Mucosa of descending colon (tissue), 3 donors: ENCODE measurements around the gene RHBDF2. TPM values are rescaled to one million over a fixed set of nuclear protein-coding genes. Genes with fewer than 3 reads are reported as not detected.

Source experiments
- ATAC-seq: fragments of 200-7000 bp; cut with Tn5 transposase; one replicate; pipeline ENCODE4 v1.9.1; 2020; ENCODE audit warnings: mild to moderate bottlenecking, moderate library complexity
- DNase-seq, 3 donors: peaks; one replicate each; pipeline ENCODE4 v3.0.0-alpha.2; 2020
- H3K36me3 ChIP-seq: fragments of 200-600 bp; one replicate; pipeline ENCODE4 v1.8.0; 2021; ENCODE audit warnings: low read depth, mild to moderate bottlenecking
- H3K4me1 ChIP-seq: fragments of 200-600 bp; one replicate; pipeline ENCODE4 v1.8.0; 2021; ENCODE audit warnings: low read depth, mild to moderate bottlenecking
- H3K4me3 ChIP-seq: fragments of 200-600 bp; one replicate; pipeline ENCODE4 v1.8.0; 2021; ENCODE audit warnings: mild to moderate bottlenecking
- H3K9me3 ChIP-seq: fragments of 200-600 bp; one replicate; pipeline ENCODE4 v1.8.0; 2021; ENCODE audit warnings: mild to moderate bottlenecking
- CTCF ChIP-seq: fragments of 200-600 bp; IDR thresholded peaks from one replicate; pipeline ENCODE4 v1.8.0; 2022; ENCODE audit warnings: antibody characterized with exemption, mild to moderate bottlenecking
- intact Hi-C, 2 donors: fragments of 100-400 bp; cut with DNase I in 1 of 2; cut with micrococcal nuclease in 1 of 2; formaldehyde crosslinking; loops; one replicate each; pipeline versions ENCODE4 v1.11.0 to v1.11.1; 2022; cut with DNase I, micrococcal nuclease
- total RNA-seq, 3 donors: library from RNA; stranded (reverse); fragmentation: NEBNext Ultra II Directional in 2 of 3; extraction: Animal tissue kit (Norgen Biotek cat#: 25700) in 2 of 3; gene quantifications; one replicate each; pipeline versions ENCODE4 v1.2.1 to v1.2.4, GENCODE V29; 2021 to 2023
- donor health status: DM: no; HTN: no; CAD: no; lungs with moderate emphysema.
- donor health status: DM: no; HTN: no; CAD: no.
- donor health status: DM: no; HTN: yes; CAD: no.

RHBDF2 gene
- total RNA-seq, 3 donors from 2014 or later: 11.2 to 20.8 (median 18.9) TPM

- H3K4me3 ChIP-seq: no peak overlapping the region
- peaks cover 4% of the 10 kb centered on the region for H3K4me1 ChIP-seq
- no peaks in the 10 kb centered on the region for H3K9me3 ChIP-seq
- intact Hi-C loops: no loop called here
- peak in 1 of 3 donors; percentile 70 for DNase-seq
- ATAC-seq: peak; percentile 67
- TF ChIP-seq CTCF: peak; percentile 25
- H3K36me3 ChIP-seq: peaks cover 4% of the 10 kb centered on the region
These were observed 46.0 kb upstream of the RHBDF2 start for GRCh38 chr17:76547183-76547641.

- H3K36me3 ChIP-seq: peaks cover 4% of the 10 kb centered on the region
- no peak for TF ChIP-seq CTCF
- intact Hi-C loops: no loop called here
- no peaks in the 10 kb centered on the region for H3K9me3 ChIP-seq
- DNase-seq (no peak), ATAC-seq (no peak)
- H3K4me1 ChIP-seq: peaks cover 4% of the 10 kb centered on the region
- no peak overlapping the region for H3K4me3 ChIP-seq
These were observed 45.4 kb upstream of the RHBDF2 start for GRCh38 chr17:76546556-76547182.

GRCh38 chr17:76545918-76546555 lies 44.8 kb upstream of the RHBDF2 start:
- DNase-seq (peak in 1 of 3 donors; percentile 27), ATAC-seq (no peak)
- Histone ChIP-seq H3K9me3 (no peaks in the 10 kb centered on the region), H3K4me1 (peaks cover 8% of the 10 kb centered on the region), H3K36me3 (peaks cover 4% of the 10 kb centered on the region), H3K4me3 (no peak overlapping the region)
- no peak for TF ChIP-seq CTCF
- intact Hi-C loops: no loop called here

GRCh38 chr17:76544546-76545365 lies 43.5 kb upstream of the RHBDF2 start:
- Histone ChIP-seq H3K4me1 (peaks cover 17% of the 10 kb centered on the region), H3K36me3 (peaks cover 4% of the 10 kb centered on the region), H3K9me3 (no peaks in the 10 kb centered on the region), H3K4me3 (no peak overlapping the region)
- TF ChIP-seq CTCF: no peak
- no peak for ATAC-seq
- intact Hi-C loops: no loop called here
- DNase-seq: peak in 1 of 3 donors; percentile 39

GRCh38 chr17:76543826-76544545 lies 42.8 kb upstream of the RHBDF2 start:
- peak in 1 of 3 donors; percentile 29 for DNase-seq
- H3K36me3 ChIP-seq: peaks cover 4% of the 10 kb centered on the region
- no peak for ATAC-seq
- intact Hi-C loops: no loop called here
- no peaks in the 10 kb centered on the region for H3K9me3 ChIP-seq
- no peak overlapping the region for H3K4me3 ChIP-seq
- peaks cover 17% of the 10 kb centered on the region for H3K4me1 ChIP-seq
- no peak for TF ChIP-seq CTCF
